Esophagus muscularis mucosa (tissue), 4 donors: ENCODE data around the gene LAMA5.

Experiments used
- CTCF ChIP-seq, 3 experiments: fragments of 200-600 bp in 2 of 3; fragments of 450-650 bp in 1 of 3; sonication (generic) in 2 of 3; IDR thresholded peaks; one replicate each; pipeline ENCODE4 v1.5.1; 2017 to 2019; ENCODE audit warnings: antibody characterized with exemption in 3 of 3, mild to moderate bottlenecking in 2 of 3, moderate library complexity in 1 of 3
- EP300 ChIP-seq: sonication (generic); formaldehyde crosslinking; IDR thresholded peaks from one replicate; pipeline ENCODE4 v1.6.1; 2017; ENCODE audit warnings: antibody characterized with exemption
- POLR2A ChIP-seq: fragments of 450-650 bp; IDR thresholded peaks from one replicate; pipeline ENCODE4 v1.6.1; 2017; ENCODE audit warnings: antibody characterized with exemption, moderate library complexity, mild to moderate bottlenecking, low read depth

GRCh38 chr20:62285151-62285550 is 82.0 kb downstream of the LAMA5 start:
- TF ChIP-seq POLR2A: no peak
- TF ChIP-seq CTCF (IDR thresholded peaks at IDR 0.05): no peak
- TF ChIP-seq EP300: no peak
